HFF-Myc (cell line): Measurements from ENCODE around the gene PPEF2.

Source experiments
- DNase-seq: peaks from one replicate; pipeline ENCODE4 v3.0.0-alpha.2; 2011; ENCODE audit warnings: low read depth; ENCODE audit errors: extremely low read depth
- H3K4me3 ChIP-seq: replicated peaks from 2 replicates; pipeline ENCODE4 v1.5.1; 2011; ENCODE audit warnings: low read depth, mild to moderate bottlenecking, control low read depth, low read length
- TF ChIP-seq, protein P1 (sequence below): IDR thresholded peaks from 2 replicates; pipeline ENCODE4 v1.5.1; 2012; ENCODE audit warnings: mild to moderate bottlenecking, low read depth, low read length, control low read depth; ENCODE audit errors: missing control alignments

The PPEF2 gene

GRCh38 chr4:75822416-75822815 is 79.8 kb downstream of the PPEF2 start:
- no peak for DNase-seq
- TF ChIP-seq, protein P1, sequence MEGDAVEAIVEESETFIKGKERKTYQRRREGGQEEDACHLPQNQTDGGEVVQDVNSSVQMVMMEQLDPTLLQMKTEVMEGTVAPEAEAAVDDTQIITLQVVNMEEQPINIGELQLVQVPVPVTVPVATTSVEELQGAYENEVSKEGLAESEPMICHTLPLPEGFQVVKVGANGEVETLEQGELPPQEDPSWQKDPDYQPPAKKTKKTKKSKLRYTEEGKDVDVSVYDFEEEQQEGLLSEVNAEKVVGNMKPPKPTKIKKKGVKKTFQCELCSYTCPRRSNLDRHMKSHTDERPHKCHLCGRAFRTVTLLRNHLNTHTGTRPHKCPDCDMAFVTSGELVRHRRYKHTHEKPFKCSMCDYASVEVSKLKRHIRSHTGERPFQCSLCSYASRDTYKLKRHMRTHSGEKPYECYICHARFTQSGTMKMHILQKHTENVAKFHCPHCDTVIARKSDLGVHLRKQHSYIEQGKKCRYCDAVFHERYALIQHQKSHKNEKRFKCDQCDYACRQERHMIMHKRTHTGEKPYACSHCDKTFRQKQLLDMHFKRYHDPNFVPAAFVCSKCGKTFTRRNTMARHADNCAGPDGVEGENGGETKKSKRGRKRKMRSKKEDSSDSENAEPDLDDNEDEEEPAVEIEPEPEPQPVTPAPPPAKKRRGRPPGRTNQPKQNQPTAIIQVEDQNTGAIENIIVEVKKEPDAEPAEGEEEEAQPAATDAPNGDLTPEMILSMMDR = no peak
- no peak overlapping the region for H3K4me3 ChIP-seq

- TF ChIP-seq, protein P1 = no peak
- DNase-seq = no peak
- no peak overlapping the region for H3K4me3 ChIP-seq
These were observed 80.3 kb downstream of the PPEF2 start for GRCh38 chr4:75821966-75822365.

- no peak for DNase-seq
- TF ChIP-seq, protein P1 = no peak
- H3K4me3 ChIP-seq = no peak overlapping the region
These were observed 81.0 kb downstream of the PPEF2 start for GRCh38 chr4:75821216-75821615.

DNA sequence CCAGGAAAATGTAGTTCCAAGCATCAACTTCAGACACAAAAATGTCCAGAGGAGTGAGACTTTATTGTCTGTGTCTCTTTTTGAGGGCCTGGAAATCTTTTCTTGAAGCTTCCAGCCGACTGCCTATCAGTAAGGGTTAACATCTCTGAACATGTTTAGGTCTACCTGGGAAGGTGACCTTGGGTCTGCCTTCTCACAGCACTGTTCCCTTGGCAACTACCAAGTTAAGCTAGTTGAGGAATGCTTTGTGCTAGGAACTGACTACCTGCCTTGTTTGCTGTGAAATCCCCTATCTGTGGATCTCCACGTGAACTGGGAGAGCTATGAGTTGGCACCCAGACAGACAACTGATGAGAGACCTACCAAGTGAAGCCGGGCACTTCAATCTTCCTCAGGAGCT is 81.6 kb downstream of the PPEF2 start:
- H3K4me3 ChIP-seq = no peak overlapping the region
- DNase-seq = no peak
- TF ChIP-seq, protein P1 = no peak

GRCh38 chr4:75820197-75820596 is 82.1 kb downstream of the PPEF2 start:
- DNase-seq = no peak
- TF ChIP-seq, protein P1 = no peak

GRCh38 chr4:75819121-75819520 is 83.1 kb downstream of the PPEF2 start:
- TF ChIP-seq, protein P1 = no peak
- DNase-seq = no peak
- no peak overlapping the region for H3K4me3 ChIP-seq

More at GRCh38 chr4:75820197-75820596, 82.1 kb downstream of the PPEF2 start:
- no peak overlapping the region for H3K4me3 ChIP-seq

DNA sequence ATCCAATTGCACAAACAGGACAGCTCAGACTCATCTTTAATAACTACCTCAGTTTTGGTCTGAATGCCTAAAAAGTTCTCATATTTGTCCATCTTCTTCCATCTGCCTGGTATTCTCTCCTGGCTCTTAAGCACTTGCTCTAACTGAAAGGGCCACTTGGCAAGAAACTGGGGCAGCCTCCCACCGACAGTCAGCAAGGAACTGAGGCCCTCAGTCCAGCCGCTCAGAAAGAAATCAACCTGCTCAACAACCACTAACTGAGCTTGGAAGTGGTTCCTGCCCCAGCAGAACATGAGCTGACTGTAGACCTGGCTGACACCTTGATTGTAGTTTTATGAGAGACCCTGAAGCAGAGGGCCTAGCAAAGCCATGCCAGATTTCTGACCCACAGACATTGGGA is 84.4 kb downstream of the PPEF2 start:
- H3K4me3 ChIP-seq = no peak overlapping the region
- no peak for DNase-seq
- TF ChIP-seq, protein P1 = no peak
